A549 (cell line): ENCODE results near the gene ZGLP1. TPM values are rescaled to one million over a fixed set of nuclear protein-coding genes. Genes with fewer than 3 reads are reported as not detected.

Experiments used
- ATAC-seq, 2 experiments: fragments of 200-7000 bp in 1 of 2; fragments of >200 bp in 1 of 2; cut with Nextera tagmentation in 1 of 2; cut with Tn5 transposase in 1 of 2; 3 replicates each; pipeline versions ENCODE4 v1.8.0 to v1.9.1; 2018 to 2020; ENCODE audit warnings: mild to moderate bottlenecking in 1 of 2, moderate library complexity in 1 of 2
- CTCF ChIA-PET: fragments of 300-600 bp; sonication (Branson Sonifier 250); formaldehyde crosslinking; extraction: SDS; loops from one replicate; lab custom pipeline; 2021; ENCODE audit warnings: antibody characterized with exemption, inconsistent platforms; lab: Yijun Ruan, JAX
- POLR2A ChIA-PET: fragments of 350-600 bp; formaldehyde crosslinking; extraction: SDS; loops from one replicate; lab custom pipeline; 2021; ENCODE audit warnings: antibody characterized with exemption, inconsistent platforms; lab: Yijun Ruan, JAX
- DNase-seq, 2 experiments: peaks; one replicate each; pipeline versions ENCODE4 v3.0.0 to v3.0.0-alpha.2; 2011 to 2016; ENCODE audit warnings: low read depth in 1 of 2, low spot score in 1 of 2
- FAIRE-seq: peaks from 2 replicates; lab custom pipeline; 2011; peaks lifted over from hg19 to GRCh38; lab: Jason Lieb, UNC
- H3K27ac ChIP-seq, 2 experiments: fragments of >200 bp; sonication (Bioruptor Twin); formaldehyde crosslinking; 3 replicates each; pipeline ENCODE4 v1.5.1; 2016 to 2017
- H3K4me1 ChIP-seq: fragments of >200 bp; sonication (Bioruptor Twin); formaldehyde crosslinking; 3 replicates; pipeline ENCODE4 v1.6.1; 2016
- H3K4me2 ChIP-seq: fragments of >200 bp; sonication (Bioruptor Twin); formaldehyde crosslinking; 3 replicates; pipeline ENCODE4 v1.6.1; 2016
- H3K4me3 ChIP-seq: fragments of >200 bp; sonication (Bioruptor Twin); formaldehyde crosslinking; 3 replicates; pipeline ENCODE4 v1.5.1; 2016
- H3K9me3 ChIP-seq: fragments of >200 bp; sonication (Bioruptor Twin); formaldehyde crosslinking; 3 replicates; pipeline ENCODE4 v1.6.1; 2016
- BHLHE40 ChIP-seq: IDR thresholded peaks from 2 replicates; pipeline ENCODE4 v1.6.1; 2012; ENCODE audit warnings: low read depth, low read length, inconsistent platforms
- CBX8 ChIP-seq: fragments of 200-600 bp; sonication (generic); IDR thresholded peaks from 2 replicates; pipeline ENCODE4 v1.6.1; 2016
- HDAC2 ChIP-seq: fragments of 200-600 bp; sonication (generic); IDR thresholded peaks from 2 replicates; pipeline ENCODE4 v1.6.1; 2016
- HOXB5 ChIP-seq: fragments of 250-450 bp; sonication (Bioruptor Pico); IDR thresholded peaks from 2 replicates; pipeline ENCODE4 v1.5.0; 2020; ENCODE audit warnings: mild to moderate bottlenecking, moderate library complexity
- KDM1A ChIP-seq: fragments of 200-600 bp; sonication (generic); IDR thresholded peaks from 2 replicates; pipeline ENCODE4 v1.6.1; 2016; ENCODE audit warnings: low read depth, mild to moderate bottlenecking
- MAZ ChIP-seq: fragments of 150-350 bp; IDR thresholded peaks from 2 replicates; pipeline ENCODE4 v1.6.1; 2014; ENCODE audit warnings: antibody characterized with exemption, low read depth, low read length, borderline replicate concordance
- NFE2L2 ChIP-seq: fragments of 150-350 bp; conservative IDR thresholded peaks from 2 replicates; pipeline ENCODE4 v1.6.1; 2014; ENCODE audit warnings: low read length
- POLR2A ChIP-seq: IDR thresholded peaks from 2 replicates; pipeline ENCODE4 v1.6.1; 2012; ENCODE audit warnings: mild to moderate bottlenecking, low read length
- POLR2AphosphoS2 ChIP-seq: conservative IDR thresholded peaks from 2 replicates; pipeline ENCODE4 v1.6.1; 2012; ENCODE audit warnings: low read length, improper control_type of control experiment, inconsistent platforms
- RARB ChIP-seq: fragments of 250-450 bp; sonication (Bioruptor Pico); IDR thresholded peaks from 2 replicates; pipeline ENCODE4 v1.8.0; 2021; ENCODE audit warnings: mild to moderate bottlenecking, moderate library complexity
- RCOR1 ChIP-seq: fragments of 150-350 bp; IDR thresholded peaks from 2 replicates; pipeline ENCODE4 v1.6.1; 2014; ENCODE audit warnings: antibody characterized with exemption, low read length, low read depth
- TFCP2L1 ChIP-seq: fragments of 250-450 bp; sonication (Bioruptor Pico); IDR thresholded peaks from 2 replicates; pipeline ENCODE4 v1.5.0; 2021; ENCODE audit warnings: mild to moderate bottlenecking
- ZFP36 ChIP-seq: fragments of 450-650 bp; IDR thresholded peaks from 2 replicates; pipeline ENCODE4 v1.6.1; 2014; ENCODE audit warnings: borderline replicate concordance; ENCODE audit not compliant: partially characterized antibody
- ZSCAN20 ChIP-seq: fragments of 250-450 bp; sonication (Bioruptor Pico); IDR thresholded peaks from 2 replicates; pipeline ENCODE4 v1.8.0; 2022; ENCODE audit warnings: mild to moderate bottlenecking, moderate library complexity
- WGBS: methylation state at CpG from one replicate; pipeline ENCODE4 v1.1.6; 2017; ENCODE audit errors: missing lambda C conversion rate; 5-methylcytosine and 5-hydroxymethylcytosine counted together
- polyA plus RNA-seq, 4 experiments: library from polyadenylated mRNA; depleted of rRNA in 3 of 4; stranded (reverse); fragments of >200 nt; fragmentation: RNase III in 1 of 4; extraction: RNeasy Plus Mini Kit Qiagen cat#74134 plus additional on column Dnase treatment in 1 of 4; gene quantifications; 2 replicates in 3 of 4; 3 replicates in 1 of 4; pipeline ENCODE4 v1.2.3, GENCODE V29; 2011 to 2017
- TF ChIP-seq, protein P1 (sequence below): fragments of >200 bp; sonication (Bioruptor Twin); formaldehyde crosslinking; IDR thresholded peaks from 3 replicates; pipeline ENCODE4 v1.5.1; 2016
- TF ChIP-seq, protein P2 (sequence below): IDR thresholded peaks from 2 replicates; pipeline ENCODE4 v1.6.1; 2012
- TF ChIP-seq, protein P3 (sequence below): fragments of >200 bp; sonication (Bioruptor Twin); formaldehyde crosslinking; IDR thresholded peaks from 2 replicates; pipeline ENCODE4 v1.6.1; 2016
- TF ChIP-seq, protein P4 (sequence below): IDR thresholded peaks from 2 replicates; pipeline ENCODE4 v1.6.1; 2012; ENCODE audit warnings: low read depth, borderline replicate concordance

Gene ZGLP1
- polyA plus RNA-seq, 2 of the 4 experiments (the other 2 are of a cell fraction): 0.84 to 1.9 TPM

DNA sequence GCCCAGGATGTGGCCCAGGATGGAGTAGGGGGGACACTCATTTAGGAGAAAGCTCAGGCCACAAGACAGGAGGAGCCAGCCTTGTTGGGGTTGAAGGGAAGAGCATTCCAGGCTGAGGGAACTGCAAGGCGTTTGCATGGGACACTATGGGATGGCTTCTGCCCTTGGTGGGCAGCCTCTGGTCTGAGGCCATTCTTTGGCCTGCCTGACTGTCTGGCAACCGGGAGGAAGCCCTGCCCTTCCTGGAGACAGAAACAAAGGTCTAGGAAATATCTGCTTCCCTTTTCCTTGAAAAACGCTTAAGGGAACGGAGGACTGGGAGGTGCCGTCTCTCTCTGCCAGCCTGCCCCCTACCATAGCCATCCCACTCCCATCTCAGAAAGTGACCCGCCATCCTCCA lies 41.5 kb downstream of the ZGLP1 start:
- ATAC-seq (no peak), FAIRE-seq (no peak), DNase-seq (no peak)
- Histone ChIP-seq H3K27ac (no peak overlapping the region), H3K9me3 (no peaks in the 10 kb centered on the region), H3K4me1 (peaks cover 16% of the 10 kb centered on the region), H3K4me3 (no peak overlapping the region), H3K4me2 (no peak overlapping the region)
- POLR2A ChIA-PET: no interaction called here
- WGBS: 77% methylated on average over 6 of the region's 6 CpGs
- TF ChIP-seq BHLHE40 (no peak), TFCP2L1 (no peak)
- TF ChIP-seq, protein P1, sequence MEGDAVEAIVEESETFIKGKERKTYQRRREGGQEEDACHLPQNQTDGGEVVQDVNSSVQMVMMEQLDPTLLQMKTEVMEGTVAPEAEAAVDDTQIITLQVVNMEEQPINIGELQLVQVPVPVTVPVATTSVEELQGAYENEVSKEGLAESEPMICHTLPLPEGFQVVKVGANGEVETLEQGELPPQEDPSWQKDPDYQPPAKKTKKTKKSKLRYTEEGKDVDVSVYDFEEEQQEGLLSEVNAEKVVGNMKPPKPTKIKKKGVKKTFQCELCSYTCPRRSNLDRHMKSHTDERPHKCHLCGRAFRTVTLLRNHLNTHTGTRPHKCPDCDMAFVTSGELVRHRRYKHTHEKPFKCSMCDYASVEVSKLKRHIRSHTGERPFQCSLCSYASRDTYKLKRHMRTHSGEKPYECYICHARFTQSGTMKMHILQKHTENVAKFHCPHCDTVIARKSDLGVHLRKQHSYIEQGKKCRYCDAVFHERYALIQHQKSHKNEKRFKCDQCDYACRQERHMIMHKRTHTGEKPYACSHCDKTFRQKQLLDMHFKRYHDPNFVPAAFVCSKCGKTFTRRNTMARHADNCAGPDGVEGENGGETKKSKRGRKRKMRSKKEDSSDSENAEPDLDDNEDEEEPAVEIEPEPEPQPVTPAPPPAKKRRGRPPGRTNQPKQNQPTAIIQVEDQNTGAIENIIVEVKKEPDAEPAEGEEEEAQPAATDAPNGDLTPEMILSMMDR: no peak
- CTCF ChIA-PET: interaction anchor here (0.6 to 6.7 kb wide), 15 partner anchors 9 to 844 kb away, joined by 3 to 104 read pairs (median 4); partner anchors contain the start of genes ICAM5 and TYK2

DNA sequence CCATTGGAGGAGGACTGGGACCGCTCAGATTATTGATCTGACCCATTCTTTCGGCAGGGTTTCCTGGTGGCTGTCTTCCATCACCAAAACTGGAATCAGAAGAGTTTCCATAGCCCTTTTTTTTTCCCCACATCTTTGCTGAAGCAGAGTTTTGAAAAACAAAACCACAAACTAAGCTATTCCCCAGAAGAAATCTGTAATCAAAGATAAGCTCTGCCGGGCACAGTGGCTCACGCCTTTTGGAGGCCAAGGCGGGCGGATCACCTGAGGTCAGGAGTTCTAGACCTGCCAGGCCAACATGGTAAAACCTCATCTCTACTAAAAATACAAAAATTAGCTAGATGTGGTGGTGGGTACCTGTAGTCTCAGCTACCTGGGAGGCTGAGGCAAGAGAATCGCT lies 42.9 kb downstream of the ZGLP1 start:
- DNase-seq (no peak), FAIRE-seq (no peak), ATAC-seq (no peak)
- no peak overlapping the region for H3K4me3 ChIP-seq
- CTCF ChIA-PET: interaction anchor here (1.2 to 6.7 kb wide), 4 partner anchors 8 to 126 kb away, joined by 4 to 104 read pairs (median 43); no protein-coding TSS in a partner anchor
- POLR2A ChIA-PET: no interaction called here
- TF ChIP-seq NFE2L2: no peak
- H3K9me3 ChIP-seq: no peaks in the 10 kb centered on the region
- no peak overlapping the region for H3K4me2 ChIP-seq
- WGBS: 86% methylated on average over 7 of the region's 7 CpGs
- H3K4me1 ChIP-seq: peaks cover 16% of the 10 kb centered on the region
- no peak overlapping the region for H3K27ac ChIP-seq

DNA sequence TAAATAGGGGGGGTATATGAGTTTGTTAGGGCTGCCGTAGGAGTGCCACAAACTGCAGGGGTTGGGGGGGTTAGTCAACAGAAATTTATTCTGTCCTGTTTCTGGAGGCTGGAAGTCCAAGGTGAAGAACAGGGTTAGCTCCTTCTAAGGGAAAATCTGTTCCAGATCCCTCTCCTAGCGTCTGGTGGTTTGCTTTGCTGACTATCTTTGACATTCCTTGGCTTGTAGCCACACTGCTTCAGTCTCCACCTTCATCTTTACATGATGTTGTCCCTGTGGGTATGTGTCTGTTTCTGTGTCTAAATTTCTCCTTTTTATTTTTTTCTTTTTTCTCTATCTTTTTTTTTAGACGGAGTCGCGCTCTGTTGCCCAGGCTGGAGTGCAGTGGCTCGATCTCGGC lies 46.8 kb downstream of the ZGLP1 start:
- Histone ChIP-seq H3K4me3 (no peak overlapping the region), H3K9me3 (no peaks in the 10 kb centered on the region), H3K4me1 (peaks cover 19% of the 10 kb centered on the region; the same call in 2 of the 3 replicates), H3K4me2 (no peak overlapping the region), H3K27ac (no peak overlapping the region)
- ATAC-seq (no peak), DNase-seq (no peak), FAIRE-seq (no peak)
- CTCF ChIA-PET: interaction anchor here (1.3 to 2.1 kb wide), 2 partner anchors 126 to 128 kb away, joined by 5 read pairs; no protein-coding TSS in a partner anchor
- POLR2A ChIA-PET: interaction anchor here (0.6 kb wide), 1 partner anchor 128 kb away, joined by 5 read pairs; no protein-coding TSS in a partner anchor
- 84% methylated on average over 7 of the region's 7 CpGs for WGBS
- no peak for TF ChIP-seq ZFP36
- TF ChIP-seq NFE2L2: no peak
- no peak for TF ChIP-seq POLR2AphosphoS2
- TF ChIP-seq, protein P2, sequence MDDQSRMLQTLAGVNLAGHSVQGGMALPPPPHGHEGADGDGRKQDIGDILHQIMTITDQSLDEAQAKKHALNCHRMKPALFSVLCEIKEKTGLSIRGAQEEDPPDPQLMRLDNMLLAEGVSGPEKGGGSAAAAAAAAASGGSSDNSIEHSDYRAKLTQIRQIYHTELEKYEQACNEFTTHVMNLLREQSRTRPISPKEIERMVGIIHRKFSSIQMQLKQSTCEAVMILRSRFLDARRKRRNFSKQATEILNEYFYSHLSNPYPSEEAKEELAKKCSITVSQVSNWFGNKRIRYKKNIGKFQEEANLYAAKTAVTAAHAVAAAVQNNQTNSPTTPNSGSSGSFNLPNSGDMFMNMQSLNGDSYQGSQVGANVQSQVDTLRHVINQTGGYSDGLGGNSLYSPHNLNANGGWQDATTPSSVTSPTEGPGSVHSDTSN: no peak
- TF ChIP-seq KDM1A: no peak

DNA sequence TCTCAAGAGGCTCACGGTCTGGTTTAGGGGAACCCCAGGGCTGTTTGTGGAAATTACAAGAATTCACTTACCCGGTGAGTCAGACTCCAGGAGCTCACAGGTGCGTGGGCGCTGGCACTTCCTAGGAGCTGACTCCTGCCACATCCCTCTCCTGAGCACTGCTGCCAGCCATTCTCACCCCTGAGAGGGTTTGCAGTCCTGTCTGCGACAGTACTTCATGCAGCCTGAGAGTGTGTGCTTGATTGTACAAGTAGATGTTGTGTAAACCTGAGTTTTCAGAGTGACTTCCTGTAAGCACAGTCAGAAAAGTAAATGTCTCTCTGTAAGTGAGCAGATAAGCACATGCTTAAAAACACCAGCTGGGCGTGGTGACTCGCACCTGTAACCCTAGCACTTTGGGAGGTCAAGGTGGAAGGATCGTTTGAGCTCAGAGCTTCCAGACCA lies 49.5 kb downstream of the ZGLP1 start:
- Histone ChIP-seq H3K4me1 (peaks cover 15% of the 10 kb centered on the region; the same call in 2 of the 3 replicates), H3K9me3 (no peaks in the 10 kb centered on the region), H3K4me3 (no peak overlapping the region), H3K4me2 (no peak overlapping the region), H3K27ac (no peak overlapping the region; a peak in 1 of 6 replicates)
- DNase-seq (no peak), FAIRE-seq (no peak), ATAC-seq (peak in 1 of 2 experiments; percentile 26; a peak in 2 of 6 replicates)
- TF ChIP-seq BHLHE40: no peak
- no peak for TF ChIP-seq HOXB5 (CRISPR knock-in tag)
- no peak for TF ChIP-seq MAZ
- no peak for TF ChIP-seq ZSCAN20 (CRISPR knock-in tag)
- no peak for TF ChIP-seq RARB
- TF ChIP-seq ZFP36: no peak
- TF ChIP-seq CBX8: no peak
- no peak for TF ChIP-seq POLR2A
- TF ChIP-seq, protein P3, sequence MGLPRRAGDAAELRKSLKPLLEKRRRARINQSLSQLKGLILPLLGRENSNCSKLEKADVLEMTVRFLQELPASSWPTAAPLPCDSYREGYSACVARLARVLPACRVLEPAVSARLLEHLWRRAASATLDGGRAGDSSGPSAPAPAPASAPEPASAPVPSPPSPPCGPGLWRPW: no peak
- no peak for TF ChIP-seq RCOR1
- TF ChIP-seq HDAC2: no peak
- TF ChIP-seq, protein P4, sequence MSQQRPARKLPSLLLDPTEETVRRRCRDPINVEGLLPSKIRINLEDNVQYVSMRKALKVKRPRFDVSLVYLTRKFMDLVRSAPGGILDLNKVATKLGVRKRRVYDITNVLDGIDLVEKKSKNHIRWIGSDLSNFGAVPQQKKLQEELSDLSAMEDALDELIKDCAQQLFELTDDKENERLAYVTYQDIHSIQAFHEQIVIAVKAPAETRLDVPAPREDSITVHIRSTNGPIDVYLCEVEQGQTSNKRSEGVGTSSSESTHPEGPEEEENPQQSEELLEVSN: no peak
- ChIA-PET POLR2A (interaction anchor here (1.7 kb wide), 1 partner anchor 128 kb away, joined by 8 read pairs; no protein-coding TSS in a partner anchor), CTCF (interaction anchor here (0.5 to 5.3 kb wide), 17 partner anchors 10 to 267 kb away, joined by 3 to 77 read pairs (median 4); partner anchors contain the start of genes CDC37, ICAM1, ICAM5 and TYK2)
- 57% methylated on average over 8 of the region's 8 CpGs for WGBS
